Loucy (cell line): ENCODE measurements around the gene URGCP.

Experiments used
- H2AFZ ChIP-seq: fragments of 200-600 bp; sonication (generic); 2 replicates; pipeline ENCODE4 v1.6.0; 2016; ENCODE audit warnings: antibody characterized with exemption, mild to moderate bottlenecking, low read length, moderate library complexity
- H3F3A ChIP-seq: fragments of 200-600 bp; 2 replicates; pipeline ENCODE4 v1.6.0; 2016; ENCODE audit warnings: antibody characterized with exemption, low read depth, mild to moderate bottlenecking
- H3K27me3 ChIP-seq: fragments of 200-600 bp; sonication (generic); 2 replicates; pipeline ENCODE4 v1.6.1; 2014; ENCODE audit warnings: low read length, mild to moderate bottlenecking; ENCODE audit not compliant: insufficient read depth, poor library complexity, severe bottlenecking
- H3K36me3 ChIP-seq: fragments of 200-600 bp; sonication (generic); 2 replicates; pipeline ENCODE4 v1.6.1; 2016; ENCODE audit warnings: low read length; ENCODE audit not compliant: insufficient read depth
- H3K4me1 ChIP-seq: fragments of 200-600 bp; sonication (generic); 2 replicates; pipeline ENCODE4 v1.5.1; 2014; ENCODE audit warnings: low read length, mild to moderate bottlenecking; ENCODE audit not compliant: insufficient read depth, poor library complexity, severe bottlenecking
- H3K4me2 ChIP-seq: fragments of 200-600 bp; sonication (generic); 2 replicates; pipeline ENCODE4 v1.6.0; 2014; ENCODE audit warnings: antibody characterized with exemption, low read length, low read depth, mild to moderate bottlenecking; ENCODE audit not compliant: poor library complexity, severe bottlenecking
- H3K4me3 ChIP-seq: fragments of 200-600 bp; sonication (generic); 2 replicates; pipeline ENCODE4 v1.5.1; 2014; ENCODE audit warnings: low read length, mild to moderate bottlenecking, mixed read lengths; ENCODE audit not compliant: poor library complexity, severe bottlenecking
- H3K79me2 ChIP-seq: fragments of 200-600 bp; sonication (generic); 2 replicates; pipeline ENCODE4 v1.6.1; 2014; ENCODE audit warnings: low read length; ENCODE audit not compliant: insufficient read depth
- H3K9ac ChIP-seq: fragments of 200-600 bp; sonication (generic); 2 replicates; pipeline ENCODE4 v1.6.0; 2014; ENCODE audit warnings: mild to moderate bottlenecking, low read depth, low read length, moderate library complexity; ENCODE audit not compliant: poor library complexity, severe bottlenecking
- H3K9me2 ChIP-seq: fragments of 200-600 bp; sonication (generic); replicated peaks from 2 replicates; pipeline ENCODE4 v1.6.1; 2016; ENCODE audit warnings: low read depth, low read length, mixed read lengths
- H3K9me3 ChIP-seq: fragments of 200-600 bp; sonication (generic); 2 replicates; pipeline ENCODE4 v1.6.1; 2014; ENCODE audit warnings: mild to moderate bottlenecking, antibody characterized with exemption, low read length, low read depth; ENCODE audit not compliant: insufficient read depth
- H4K20me1 ChIP-seq: fragments of 200-600 bp; sonication (generic); 2 replicates; pipeline ENCODE4 v1.6.0; 2014; ENCODE audit warnings: antibody characterized with exemption, low read length, mild to moderate bottlenecking; ENCODE audit not compliant: insufficient read depth, poor library complexity, severe bottlenecking
- CTCF ChIP-seq: fragments of 200-600 bp; sonication (generic); conservative IDR thresholded peaks from 2 replicates; pipeline ENCODE4 v1.5.1; 2014; ENCODE audit warnings: mild to moderate bottlenecking, antibody characterized with exemption, low read length
- EZH2phosphoT487 ChIP-seq: fragments of 200-600 bp; IDR thresholded peaks from 2 replicates; pipeline ENCODE4 v1.6.1; 2018; ENCODE audit warnings: antibody characterized with exemption, mild to moderate bottlenecking, moderate library complexity, borderline replicate concordance

Gene URGCP

GRCh38 chr7:43856996-43857395 is 49.4 kb downstream of the URGCP start:
- Histone ChIP-seq H3F3A (no peaks in the 10 kb centered on the region), H3K27me3 (peaks cover 10% of the 10 kb centered on the region), H3K9me2 (no peaks in the 10 kb centered on the region), H3K9ac (no peak overlapping the region), H3K4me3 (no peak overlapping the region), H4K20me1 (no peaks in the 10 kb centered on the region), H3K4me2 (no peak overlapping the region), H3K36me3 (no peaks in the 10 kb centered on the region), H3K9me3 (no peaks in the 10 kb centered on the region), H3K79me2 (no peaks in the 10 kb centered on the region), H2AFZ (no peak overlapping the region), H3K4me1 (no peaks in the 10 kb centered on the region)
- TF ChIP-seq EZH2phosphoT487 (no peak), CTCF (no peak)

GRCh38 chr7:43856316-43856715 is 50.1 kb downstream of the URGCP start:
- H3K27me3 ChIP-seq: peaks cover 17% of the 10 kb centered on the region
- no peak overlapping the region for H3K4me2 ChIP-seq
- no peaks in the 10 kb centered on the region for H3K9me2 ChIP-seq
- H3K36me3 ChIP-seq: no peaks in the 10 kb centered on the region
- H3K9me3 ChIP-seq: no peaks in the 10 kb centered on the region
- no peaks in the 10 kb centered on the region for H3K79me2 ChIP-seq
- no peak overlapping the region for H3K4me3 ChIP-seq
- H3K4me1 ChIP-seq: no peaks in the 10 kb centered on the region
- no peak for TF ChIP-seq EZH2phosphoT487
- TF ChIP-seq CTCF: no peak
- H3F3A ChIP-seq: no peaks in the 10 kb centered on the region
- no peaks in the 10 kb centered on the region for H4K20me1 ChIP-seq
- no peak overlapping the region for H3K9ac ChIP-seq
- H2AFZ ChIP-seq: no peak overlapping the region

- no peaks in the 10 kb centered on the region for H4K20me1 ChIP-seq
Measured at GRCh38 chr7:43855176-43855575, 51.2 kb downstream of the URGCP start.

More at GRCh38 chr7:43855176-43855575, 51.2 kb downstream of the URGCP start:
- Histone ChIP-seq H3K4me2 (no peak overlapping the region), H3F3A (no peaks in the 10 kb centered on the region), H3K4me1 (peaks cover 4% of the 10 kb centered on the region), H2AFZ (no peak overlapping the region), H3K9me2 (no peaks in the 10 kb centered on the region), H3K9ac (no peak overlapping the region), H3K9me3 (no peaks in the 10 kb centered on the region), H3K36me3 (no peaks in the 10 kb centered on the region), H3K79me2 (no peaks in the 10 kb centered on the region), H3K4me3 (no peak overlapping the region), H3K27me3 (peaks cover 22% of the 10 kb centered on the region)
- TF ChIP-seq EZH2phosphoT487 (no peak), CTCF (no peak)
